OCI-LY1 (cell line): ENCODE measurements around the gene C1QTNF5.

ENCODE experiments used
- H2AFZ ChIP-seq: fragments of 200-600 bp; sonication (generic), shearing (Covaris generic); 2 replicates; pipeline ENCODE4 v1.6.0; 2014; ENCODE audit warnings: antibody characterized with exemption, mild to moderate bottlenecking, low read length
- H3F3A ChIP-seq: fragments of 200-600 bp; sonication (generic), shearing (Covaris generic); 2 replicates; pipeline ENCODE4 v1.6.0; 2014; ENCODE audit warnings: mild to moderate bottlenecking, antibody characterized with exemption, low read length, moderate library complexity; ENCODE audit not compliant: insufficient read depth
- H3K27ac ChIP-seq: fragments of 200-600 bp; sonication (generic); 2 replicates; pipeline ENCODE4 v1.5.1; 2014; ENCODE audit warnings: low read length, mixed run types, mild to moderate bottlenecking, low read depth; ENCODE audit not compliant: poor library complexity, severe bottlenecking
- H3K27me3 ChIP-seq: fragments of 200-600 bp; sonication (generic); 2 replicates; pipeline ENCODE4 v1.6.0; 2014; ENCODE audit warnings: antibody characterized with exemption, mild to moderate bottlenecking, low read length, moderate library complexity; ENCODE audit not compliant: insufficient read depth
- H3K36me3 ChIP-seq: fragments of 200-600 bp; sonication (generic); 2 replicates; pipeline ENCODE4 v1.6.1; 2014; ENCODE audit warnings: mild to moderate bottlenecking, antibody characterized with exemption, low read length, moderate library complexity, mixed read lengths; ENCODE audit not compliant: insufficient read depth
- H3K4me1 ChIP-seq: fragments of 200-600 bp; sonication (generic); 2 replicates; pipeline ENCODE4 v1.5.1; 2014; ENCODE audit warnings: mild to moderate bottlenecking, low read length, moderate library complexity; ENCODE audit not compliant: insufficient read depth, severe bottlenecking
- H3K4me2 ChIP-seq: fragments of 200-600 bp; sonication (generic), shearing (Covaris generic); 2 replicates; pipeline ENCODE4 v1.6.1; 2014; ENCODE audit warnings: low read length
- H3K4me3 ChIP-seq: fragments of 200-600 bp; sonication (generic); 2 replicates; pipeline ENCODE4 v1.5.1; 2014; ENCODE audit warnings: low read length, low read depth, mild to moderate bottlenecking, mixed read lengths; ENCODE audit not compliant: poor library complexity, severe bottlenecking
- H3K79me2 ChIP-seq: fragments of 200-600 bp; shearing (Covaris generic); 2 replicates; pipeline ENCODE4 v1.6.1; 2016; ENCODE audit warnings: mixed run types, low read length, mixed read lengths; ENCODE audit not compliant: insufficient read depth
- H3K9ac ChIP-seq: fragments of 200-600 bp; sonication (generic), shearing (Covaris generic); 2 replicates; pipeline ENCODE4 v1.6.1; 2014; ENCODE audit warnings: mild to moderate bottlenecking, low read length, mixed read lengths
- H3K9me2 ChIP-seq: fragments of 200-600 bp; sonication (generic), shearing (Covaris generic); 2 replicates; pipeline ENCODE4 v1.6.1; 2014; ENCODE audit warnings: low read depth, mild to moderate bottlenecking, low read length, mixed read lengths
- H3K9me3 ChIP-seq: fragments of 200-600 bp; shearing (Covaris generic); 2 replicates; pipeline ENCODE4 v1.6.1; 2014; ENCODE audit warnings: low read length, mixed read lengths
- H4K20me1 ChIP-seq: fragments of 200-600 bp; sonication (generic), shearing (Covaris generic); 2 replicates; pipeline ENCODE4 v1.6.0; 2016; ENCODE audit warnings: mild to moderate bottlenecking, low read length; ENCODE audit not compliant: insufficient read depth
- CTCF ChIP-seq: fragments of 200-600 bp; sonication (generic), shearing (Covaris generic); IDR thresholded peaks from 2 replicates; pipeline ENCODE4 v1.5.1; 2017; ENCODE audit warnings: mild to moderate bottlenecking, antibody characterized with exemption, low read length, moderate library complexity, mixed read lengths
- EZH2 ChIP-seq: fragments of 200-600 bp; sonication (generic), shearing (Covaris generic); IDR thresholded peaks from 2 replicates; pipeline ENCODE4 v1.8.0; 2017; ENCODE audit warnings: borderline replicate concordance, mixed run types, mild to moderate bottlenecking, antibody characterized with exemption, low read length, moderate library complexity, mixed read lengths

The C1QTNF5 gene

GRCh38 chr11:119344291-119345010 is 3.8 kb upstream of the C1QTNF5 start:
- no peak overlapping the region for H3K4me2 ChIP-seq
- H3K4me3 ChIP-seq: no peak overlapping the region
- no peaks in the 10 kb centered on the region; the same call in 1 of the 2 replicates for H3K36me3 ChIP-seq
- H3K4me1 ChIP-seq: peaks cover 8% of the 10 kb centered on the region
- no peaks in the 10 kb centered on the region for H3F3A ChIP-seq
- H3K9me3 ChIP-seq: no peaks in the 10 kb centered on the region
- H3K9me2 ChIP-seq: no peaks in the 10 kb centered on the region
- no peaks in the 10 kb centered on the region; the same call in 1 of the 2 replicates for H3K27me3 ChIP-seq
- H3K27ac ChIP-seq: no peak overlapping the region
- TF ChIP-seq CTCF: no peak
- TF ChIP-seq EZH2: no peak
- no peak overlapping the region for H3K9ac ChIP-seq
- H3K79me2 ChIP-seq: no peaks in the 10 kb centered on the region
- no peaks in the 10 kb centered on the region for H4K20me1 ChIP-seq
- no peak overlapping the region for H2AFZ ChIP-seq

- no peak for TF ChIP-seq CTCF
- TF ChIP-seq EZH2: no peak
- Histone ChIP-seq H3K9me2 (no peaks in the 10 kb centered on the region), H3K27ac (no peak overlapping the region), H3K9me3 (no peaks in the 10 kb centered on the region), H3K27me3 (peaks cover 4% of the 10 kb centered on the region; the same call in 1 of the 2 replicates), H4K20me1 (no peaks in the 10 kb centered on the region), H3F3A (no peaks in the 10 kb centered on the region), H3K4me2 (no peak overlapping the region), H3K9ac (no peak overlapping the region), H3K4me3 (no peak overlapping the region), H2AFZ (no peak overlapping the region), H3K79me2 (no peaks in the 10 kb centered on the region), H3K4me1 (peaks cover 12% of the 10 kb centered on the region), H3K36me3 (no peaks in the 10 kb centered on the region; the same call in 1 of the 2 replicates)
These were observed 3.0 kb upstream of the C1QTNF5 start for GRCh38 chr11:119343726-119344125.

GRCh38 chr11:119342362-119343130 is 1.9 kb upstream of the C1QTNF5 start:
- no peaks in the 10 kb centered on the region for H3K79me2 ChIP-seq
- H3K4me1 ChIP-seq: peaks cover 24% of the 10 kb centered on the region
- H3K27ac ChIP-seq: no peak overlapping the region

More at GRCh38 chr11:119342362-119343130, 1.9 kb upstream of the C1QTNF5 start:
- no peaks in the 10 kb centered on the region for H3F3A ChIP-seq
- no peaks in the 10 kb centered on the region for H3K9me2 ChIP-seq
- no peak overlapping the region for H2AFZ ChIP-seq
- H3K27me3 ChIP-seq: peaks cover 4% of the 10 kb centered on the region; the same call in 1 of the 2 replicates
- H4K20me1 ChIP-seq: no peaks in the 10 kb centered on the region
- no peak overlapping the region for H3K4me3 ChIP-seq
- H3K9me3 ChIP-seq: no peaks in the 10 kb centered on the region
- TF ChIP-seq EZH2 (no peak), CTCF (no peak)
- no peak overlapping the region for H3K4me2 ChIP-seq
- no peaks in the 10 kb centered on the region; the same call in 1 of the 2 replicates for H3K36me3 ChIP-seq
- no peak overlapping the region for H3K9ac ChIP-seq
